ENCODE results near the gene LAMA4. TPM values are rescaled to one million over a fixed set of nuclear protein-coding genes. Genes with fewer than 3 reads are reported as not detected.

The LAMA4 gene
- total RNA-seq, 1 experiment from 2014 or later: 0.72 TPM

GRCh38 chr6:112237595-112237994 lies 16.8 kb downstream of the LAMA4 start:
- H3K27me3 Mint-ChIP-seq (ENCODE audit: insufficient read depth, unreplicated experiment): no peaks in the 10 kb centered on the region
- no peak overlapping the region for H3K4me3 Mint-ChIP-seq (ENCODE audit: unreplicated experiment)
- ChIA-PET CTCF (interaction anchor here (1.3 kb wide), 1 partner anchor 47 kb away, joined by 4 read pairs; no protein-coding TSS in a partner anchor), POLR2A (interaction anchor here (0.6 to 0.7 kb wide), 2 partner anchors 37 to 94 kb away, joined by 4 read pairs; no protein-coding TSS in a partner anchor)
- no peak overlapping the region for H3K27ac Mint-ChIP-seq (ENCODE audit: low read depth, unreplicated experiment)
- no peaks in the 10 kb centered on the region for H3K36me3 Mint-ChIP-seq (ENCODE audit: insufficient read depth, unreplicated experiment)
- BruUV-seq (replicated peaks): no TSS peak
- intact Hi-C loops (cut with micrococcal nuclease): no loop called here
- H3K9me3 Mint-ChIP-seq (ENCODE audit: unreplicated experiment): no peaks in the 10 kb centered on the region
- TF ChIP-seq, protein P1, sequence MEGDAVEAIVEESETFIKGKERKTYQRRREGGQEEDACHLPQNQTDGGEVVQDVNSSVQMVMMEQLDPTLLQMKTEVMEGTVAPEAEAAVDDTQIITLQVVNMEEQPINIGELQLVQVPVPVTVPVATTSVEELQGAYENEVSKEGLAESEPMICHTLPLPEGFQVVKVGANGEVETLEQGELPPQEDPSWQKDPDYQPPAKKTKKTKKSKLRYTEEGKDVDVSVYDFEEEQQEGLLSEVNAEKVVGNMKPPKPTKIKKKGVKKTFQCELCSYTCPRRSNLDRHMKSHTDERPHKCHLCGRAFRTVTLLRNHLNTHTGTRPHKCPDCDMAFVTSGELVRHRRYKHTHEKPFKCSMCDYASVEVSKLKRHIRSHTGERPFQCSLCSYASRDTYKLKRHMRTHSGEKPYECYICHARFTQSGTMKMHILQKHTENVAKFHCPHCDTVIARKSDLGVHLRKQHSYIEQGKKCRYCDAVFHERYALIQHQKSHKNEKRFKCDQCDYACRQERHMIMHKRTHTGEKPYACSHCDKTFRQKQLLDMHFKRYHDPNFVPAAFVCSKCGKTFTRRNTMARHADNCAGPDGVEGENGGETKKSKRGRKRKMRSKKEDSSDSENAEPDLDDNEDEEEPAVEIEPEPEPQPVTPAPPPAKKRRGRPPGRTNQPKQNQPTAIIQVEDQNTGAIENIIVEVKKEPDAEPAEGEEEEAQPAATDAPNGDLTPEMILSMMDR (IDR thresholded peaks at IDR 0.05; ENCODE audit: unreplicated experiment): no peak
- DNase-seq (ENCODE audit: unreplicated experiment): peak; percentile 100
- peaks cover 9% of the 10 kb centered on the region for H3K4me1 Mint-ChIP-seq (ENCODE audit: insufficient read depth, unreplicated experiment)

GRCh38 chr6:112237066-112237465 lies 17.3 kb downstream of the LAMA4 start:
- no TSS peak for BruUV-seq (replicated peaks)
- POLR2A ChIA-PET: no interaction called here
- intact Hi-C loops (cut with micrococcal nuclease): no loop called here
- peaks cover 9% of the 10 kb centered on the region for H3K4me1 Mint-ChIP-seq (ENCODE audit: insufficient read depth, unreplicated experiment)
- H3K36me3 Mint-ChIP-seq (ENCODE audit: insufficient read depth, unreplicated experiment): no peaks in the 10 kb centered on the region
- no peaks in the 10 kb centered on the region for H3K27me3 Mint-ChIP-seq (ENCODE audit: insufficient read depth, unreplicated experiment)
- CTCF ChIA-PET: interaction anchor here (0.5 to 1.3 kb wide), 4 partner anchors 15 to 313 kb away, joined by 3 to 4 read pairs (median 3); no protein-coding TSS in a partner anchor
- TF ChIP-seq, protein P1 (IDR thresholded peaks at IDR 0.05; ENCODE audit: unreplicated experiment): no peak
- no peaks in the 10 kb centered on the region for H3K9me3 Mint-ChIP-seq (ENCODE audit: unreplicated experiment)
- no peak for DNase-seq (ENCODE audit: unreplicated experiment)
- H3K27ac Mint-ChIP-seq (ENCODE audit: low read depth, unreplicated experiment): no peak overlapping the region
- no peak overlapping the region for H3K4me3 Mint-ChIP-seq (ENCODE audit: unreplicated experiment)

GRCh38 chr6:112235956-112236355 lies 18.4 kb downstream of the LAMA4 start:
- H3K4me1 Mint-ChIP-seq (ENCODE audit: insufficient read depth, unreplicated experiment): peaks cover 19% of the 10 kb centered on the region
- H3K27me3 Mint-ChIP-seq (ENCODE audit: insufficient read depth, unreplicated experiment): no peaks in the 10 kb centered on the region
- TF ChIP-seq, protein P1 (IDR thresholded peaks at IDR 0.05; ENCODE audit: unreplicated experiment): no peak
- ChIA-PET POLR2A (interaction anchor here (0.9 kb wide), 1 partner anchor 62 kb away, joined by 3 read pairs; no protein-coding TSS in a partner anchor), CTCF (interaction anchor here (0.5 to 1.1 kb wide), 3 partner anchors 17 to 521 kb away, joined by 3 read pairs; no protein-coding TSS in a partner anchor)
- H3K36me3 Mint-ChIP-seq (ENCODE audit: insufficient read depth, unreplicated experiment): no peaks in the 10 kb centered on the region
- H3K9me3 Mint-ChIP-seq (ENCODE audit: unreplicated experiment): no peaks in the 10 kb centered on the region
- intact Hi-C loops (cut with micrococcal nuclease): no loop called here
- no peak overlapping the region for H3K27ac Mint-ChIP-seq (ENCODE audit: low read depth, unreplicated experiment)
- BruUV-seq (replicated peaks): no TSS peak
- peak; percentile 47 for DNase-seq (ENCODE audit: unreplicated experiment)
- H3K4me3 Mint-ChIP-seq (ENCODE audit: unreplicated experiment): no peak overlapping the region

- no peak overlapping the region for H3K27ac Mint-ChIP-seq (ENCODE audit: low read depth, unreplicated experiment)
- TF ChIP-seq, protein P1 (IDR thresholded peaks at IDR 0.05; ENCODE audit: unreplicated experiment): no peak
- H3K9me3 Mint-ChIP-seq (ENCODE audit: unreplicated experiment): no peaks in the 10 kb centered on the region
- no peak for DNase-seq (ENCODE audit: unreplicated experiment)
- no peaks in the 10 kb centered on the region for H3K36me3 Mint-ChIP-seq (ENCODE audit: insufficient read depth, unreplicated experiment)
- intact Hi-C loops (cut with micrococcal nuclease): no loop called here
- ChIA-PET POLR2A (interaction anchor here (0.5 to 2.9 kb wide), 5 partner anchors 12 to 71 kb away, joined by 3 to 13 read pairs (median 4); no protein-coding TSS in a partner anchor), CTCF (interaction anchor here (0.7 to 1.2 kb wide), 4 partner anchors 20 to 56 kb away, joined by 3 read pairs; partner anchors contain the start of gene LAMA4)
- H3K4me3 Mint-ChIP-seq (ENCODE audit: unreplicated experiment): no peak overlapping the region
- peaks cover 19% of the 10 kb centered on the region for H3K4me1 Mint-ChIP-seq (ENCODE audit: insufficient read depth, unreplicated experiment)
- no TSS peak for BruUV-seq (replicated peaks)
- no peaks in the 10 kb centered on the region for H3K27me3 Mint-ChIP-seq (ENCODE audit: insufficient read depth, unreplicated experiment)
Measured at GRCh38 chr6:112234601-112235000, 19.8 kb downstream of the LAMA4 start.
